Astrocyte of the cerebellum (primary cell): ENCODE data around the gene FAM114A1.

Source experiments
- DNase-seq: peaks from one replicate; pipeline ENCODE4 v3.0.0-alpha.2; 2011; ENCODE audit warnings: low read depth
- H3K4me3 ChIP-seq: 2 replicates; pipeline ENCODE4 v1.5.1; 2011; ENCODE audit warnings: mild to moderate bottlenecking, low read depth, low read length, moderate library complexity
- CTCF ChIP-seq: IDR thresholded peaks from 2 replicates; pipeline ENCODE4 v1.5.1; 2012; ENCODE audit warnings: low read length, low read depth, moderate library complexity, mild to moderate bottlenecking; ENCODE audit errors: missing control alignments
- in situ Hi-C: cut with HindIII; loops from 2 replicates; pipeline ENCODE4 v1.10.0; 2017; ENCODE audit warnings: low sequenced_read_pairs

The FAM114A1 gene

GRCh38 chr4:38946919-38947318 is 79.3 kb downstream of the FAM114A1 start:
- H3K4me3 ChIP-seq = no peak overlapping the region
- no peak for TF ChIP-seq CTCF
- in situ Hi-C loops = no loop called here
- DNase-seq = no peak

GRCh38 chr4:38948551-38948950 is 80.9 kb downstream of the FAM114A1 start:
- in situ Hi-C loops = no loop called here
- DNase-seq = peak; percentile 85
- H3K4me3 ChIP-seq = no peak overlapping the region
- TF ChIP-seq CTCF = no peak

GRCh38 chr4:38949411-38950051 is 81.9 kb downstream of the FAM114A1 start:
- in situ Hi-C loops = no loop called here
- DNase-seq = peak; percentile 13
- no peak overlapping the region for H3K4me3 ChIP-seq
- no peak for TF ChIP-seq CTCF

- DNase-seq = no peak
- TF ChIP-seq CTCF = no peak
- in situ Hi-C loops = no loop called here
- H3K4me3 ChIP-seq = no peak overlapping the region
These were observed 82.6 kb downstream of the FAM114A1 start for GRCh38 chr4:38950159-38950558.

- DNase-seq = no peak
- in situ Hi-C loops = no loop called here
- H3K4me3 ChIP-seq = no peak overlapping the region
- TF ChIP-seq CTCF = no peak
These were observed 83.1 kb downstream of the FAM114A1 start for GRCh38 chr4:38950734-38951133.

GRCh38 chr4:38951598-38951997 is 84.0 kb downstream of the FAM114A1 start:
- H3K4me3 ChIP-seq = no peak overlapping the region
- in situ Hi-C loops = no loop called here
- DNase-seq = no peak
- TF ChIP-seq CTCF = no peak

GRCh38 chr4:38952017-38952416 is 84.4 kb downstream of the FAM114A1 start:
- in situ Hi-C loops = no loop called here
- no peak for DNase-seq
- no peak for TF ChIP-seq CTCF
- H3K4me3 ChIP-seq = no peak overlapping the region
